Testis (tissue), 2 donors: Measurements from ENCODE around the gene MED10.

Source experiments
- CTCF ChIP-seq, 3 experiments: fragments of 450-650 bp in 2 of 3; fragments of 200-600 bp in 1 of 3; sonication (generic) in 1 of 3; IDR thresholded peaks; one replicate each; pipeline ENCODE4 v1.5.1; 2016 to 2019; ENCODE audit warnings: antibody characterized with exemption in 3 of 3, mild to moderate bottlenecking in 2 of 3, moderate library complexity in 1 of 3
- POLR2A ChIP-seq: fragments of 450-650 bp; IDR thresholded peaks from one replicate; pipeline ENCODE4 v1.6.1; 2017; ENCODE audit warnings: antibody characterized with exemption, mild to moderate bottlenecking, moderate library complexity

GRCh38 chr5:6396836-6397535, 18.6 kb upstream of the MED10 start:
- TF ChIP-seq CTCF (IDR thresholded peaks at IDR 0.05) (no peak), POLR2A (no peak)
